Natural killer cell treated with Interleukin-12 subunit alpha and Interleukin-12 subunit beta and Interleukin-15 and Interleukin-18, amount 100 ng/mL, for 72 hours (primary cell): ENCODE measurements around the gene C1QB. TPM values are rescaled to one million over a fixed set of nuclear protein-coding genes. Genes with fewer than 3 reads are reported as not detected.
"Not testable (repeated sequence)": the region's sequence is repeated elsewhere in the genome, so short reads cannot be mapped to it uniquely, and the experiment has no call there.

ENCODE experiments used
- ATAC-seq, 2 donors: fragments of 150-1000 bp; cut with Tn5 transposase in 1 of 2; sonication (Bioruptor Pico), chemical (Tn5 transposase) in 1 of 2; 2 replicates each; pipeline ENCODE4 v1.10.0; 2021
- DNase-seq: peaks from one replicate; pipeline ENCODE4 v3.0.0; 2022; ENCODE audit warnings: low spot score
- H3K27ac Mint-ChIP-seq, 2 donors: 1 replicate in 1 of 2; 2 replicates in 1 of 2; pipeline ENCODE4 v1.8.0; 2022; ENCODE audit warnings: mixed read lengths in 2 of 2, mild to moderate bottlenecking in 1 of 2, moderate library complexity in 1 of 2
- H3K27me3 Mint-ChIP-seq, 2 donors: 1 replicate in 1 of 2; 2 replicates in 1 of 2; pipeline ENCODE4 v1.8.0; 2022; ENCODE audit warnings: mixed read lengths in 2 of 2
- H3K36me3 Mint-ChIP-seq: one replicate; pipeline ENCODE4 v1.8.0; 2022; ENCODE audit warnings: mixed read lengths
- H3K4me1 Mint-ChIP-seq, 2 donors: 1 replicate in 1 of 2; 2 replicates in 1 of 2; pipeline ENCODE4 v1.8.0; 2022; ENCODE audit warnings: low read depth in 2 of 2, mixed read lengths in 2 of 2, mild to moderate bottlenecking in 1 of 2
- H3K4me3 Mint-ChIP-seq: one replicate; pipeline ENCODE4 v1.8.0; 2022; ENCODE audit warnings: mixed read lengths
- H3K9me3 Mint-ChIP-seq: 2 replicates; pipeline ENCODE4 v1.8.0; 2022; ENCODE audit warnings: mixed read lengths
- total RNA-seq, 2 donors: library from RNA; stranded (reverse); gene quantifications; one replicate each; pipeline ENCODE4 v1.2.3, GENCODE V29; 2022

The C1QB gene
- total RNA-seq, 2 donors from 2014 or later: not detected

DNA sequence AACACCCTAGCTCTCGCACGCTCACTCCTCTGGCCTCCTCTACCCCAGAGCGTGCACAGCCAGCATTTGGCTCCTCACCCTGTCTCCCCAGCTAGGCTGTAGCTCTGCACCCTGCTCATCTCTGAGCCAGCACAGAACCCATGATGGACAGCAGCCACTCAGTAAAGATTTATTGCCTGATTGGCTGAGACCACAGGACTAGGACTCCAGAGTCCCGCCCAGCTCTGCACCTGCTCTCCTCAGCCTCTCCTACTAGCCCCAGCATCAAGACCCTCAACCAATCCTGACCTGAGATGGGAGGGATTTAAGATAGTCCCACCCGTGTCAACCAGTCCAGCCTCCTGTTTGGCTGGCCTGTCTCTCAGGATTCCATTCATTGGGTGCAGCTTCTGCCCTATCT is 9.3 kb downstream of the C1QB start:
- H3K36me3 Mint-ChIP-seq: no peaks in the 10 kb centered on the region
- ATAC-seq: peak; percentile 34 to 46

DNA sequence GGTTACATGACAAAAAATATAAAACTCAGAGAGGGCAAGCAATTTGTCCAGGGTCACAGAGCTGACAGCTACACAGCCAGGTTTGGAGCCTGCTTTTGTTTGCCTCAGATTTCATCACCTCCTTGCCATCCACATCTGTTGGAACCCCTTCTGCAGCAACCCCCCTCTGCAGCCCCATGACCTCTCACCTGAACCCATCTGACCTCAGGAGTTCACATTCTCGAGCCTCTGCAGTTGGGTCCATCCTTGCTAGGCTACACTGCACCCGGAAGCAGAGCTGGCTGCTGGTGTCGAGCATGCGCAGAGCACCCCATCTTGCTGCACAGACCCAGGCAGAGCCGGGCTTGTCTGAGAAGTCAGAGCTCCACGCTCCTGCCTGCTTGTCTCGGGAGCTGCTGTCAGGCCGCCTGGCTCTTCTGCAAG is 10.0 kb downstream of the C1QB start:
- peaks cover 13 to 39% of the 10 kb centered on the region in 2 donors for H3K27me3 Mint-ChIP-seq
- H3K4me1 Mint-ChIP-seq: no peaks in the 10 kb centered on the region
- no peaks in the 10 kb centered on the region for H3K9me3 Mint-ChIP-seq
- no peaks in the 10 kb centered on the region for H3K36me3 Mint-ChIP-seq
- DNase-seq: no peak
- no peak overlapping the region for H3K4me3 Mint-ChIP-seq
- peak in 1 of 2 donors; percentile 11 for ATAC-seq
- H3K27ac Mint-ChIP-seq: no peak overlapping the region

More for the DNA sequence above, 9.3 kb downstream of the C1QB start:
- Mint-ChIP-seq H3K27me3 (peaks cover 11 to 32% of the 10 kb centered on the region in 2 donors), H3K4me3 (no peak overlapping the region), H3K27ac (no peak overlapping the region), H3K4me1 (no peaks in the 10 kb centered on the region), H3K9me3 (no peaks in the 10 kb centered on the region)
- no peak for DNase-seq

DNA sequence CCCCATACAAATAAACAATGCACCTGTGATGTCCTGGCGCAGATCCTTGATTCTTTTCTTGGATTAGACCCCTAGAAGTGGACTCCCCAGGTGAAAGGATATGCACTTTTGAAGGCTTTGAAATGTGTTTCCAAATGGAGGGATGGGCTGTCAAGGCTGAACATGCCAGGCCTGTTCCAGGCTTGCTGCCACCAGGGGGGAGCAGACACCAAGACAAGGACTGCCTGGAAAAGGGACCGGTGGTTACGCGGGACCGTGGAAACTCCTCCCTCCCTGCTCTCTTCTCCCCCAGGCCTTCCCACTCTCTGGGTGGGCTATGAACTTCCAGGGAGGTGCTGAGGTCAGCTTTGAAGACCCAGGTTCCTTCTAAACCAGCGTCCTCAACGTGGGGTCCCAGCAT is 12.7 kb downstream of the C1QB start:
- no peaks in the 10 kb centered on the region for H3K9me3 Mint-ChIP-seq
- no peaks in the 10 kb centered on the region for H3K4me1 Mint-ChIP-seq
- H3K4me3 Mint-ChIP-seq: no peak overlapping the region
- H3K27me3 Mint-ChIP-seq: peaks cover 9 to 42% of the 10 kb centered on the region in 2 donors
- no peak for ATAC-seq
- no peaks in the 10 kb centered on the region for H3K36me3 Mint-ChIP-seq
- no peak for DNase-seq
- H3K27ac Mint-ChIP-seq: no peak overlapping the region

DNA sequence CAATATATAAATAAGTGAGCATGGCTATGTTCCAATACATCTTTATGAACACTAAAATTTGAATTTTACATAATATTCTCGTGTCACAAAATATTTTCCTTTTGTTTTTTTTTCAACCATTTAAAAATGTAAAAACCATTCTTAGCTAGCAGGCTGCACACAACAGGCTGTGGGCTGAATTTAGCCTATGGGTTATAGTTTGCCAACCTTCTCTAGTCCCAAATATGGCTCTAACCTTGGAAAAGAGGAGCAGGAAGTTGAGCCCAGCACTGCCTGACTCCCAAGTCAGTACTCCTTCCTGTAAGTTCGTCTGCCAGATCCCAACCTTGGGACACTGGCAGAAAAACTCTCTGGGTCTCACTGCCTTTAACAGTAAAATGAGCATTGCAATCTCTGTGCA is 13.4 kb downstream of the C1QB start:
- no peak overlapping the region for H3K4me3 Mint-ChIP-seq
- H3K27me3 Mint-ChIP-seq: peaks cover 9 to 42% of the 10 kb centered on the region in 2 donors
- H3K4me1 Mint-ChIP-seq: no peaks in the 10 kb centered on the region
- no peak for DNase-seq
- H3K9me3 Mint-ChIP-seq: no peaks in the 10 kb centered on the region
- H3K36me3 Mint-ChIP-seq: no peaks in the 10 kb centered on the region
- ATAC-seq: no peak
- H3K27ac Mint-ChIP-seq: no peak overlapping the region

DNA sequence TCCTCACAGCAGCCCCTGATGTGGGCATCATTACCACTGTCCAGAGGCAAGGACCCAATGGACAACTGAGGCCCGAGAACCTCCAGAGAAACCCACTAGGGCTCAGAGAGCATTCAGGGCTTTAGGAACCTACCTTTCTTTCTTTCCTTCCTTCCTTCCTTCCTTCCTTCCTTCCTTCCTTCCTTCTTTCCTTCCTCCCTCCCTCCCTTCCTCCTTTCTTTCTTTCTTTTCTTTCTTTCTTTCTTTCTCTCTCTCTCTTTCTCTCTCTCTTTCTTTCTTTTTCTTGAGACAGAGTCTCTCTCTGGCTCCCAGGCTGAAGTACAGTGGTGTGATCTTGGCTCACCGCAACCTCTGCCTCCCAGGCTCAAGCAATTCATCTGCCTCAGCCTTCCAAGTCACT is 15.8 kb downstream of the C1QB start:
- H3K27ac Mint-ChIP-seq, H3K4me1 Mint-ChIP-seq, H3K4me3 Mint-ChIP-seq, DNase-seq, H3K36me3 Mint-ChIP-seq, H3K9me3 Mint-ChIP-seq, ATAC-seq: not testable (repeated sequence)
- peaks cover 9 to 41% of the 10 kb centered on the region in 2 donors for H3K27me3 Mint-ChIP-seq

DNA sequence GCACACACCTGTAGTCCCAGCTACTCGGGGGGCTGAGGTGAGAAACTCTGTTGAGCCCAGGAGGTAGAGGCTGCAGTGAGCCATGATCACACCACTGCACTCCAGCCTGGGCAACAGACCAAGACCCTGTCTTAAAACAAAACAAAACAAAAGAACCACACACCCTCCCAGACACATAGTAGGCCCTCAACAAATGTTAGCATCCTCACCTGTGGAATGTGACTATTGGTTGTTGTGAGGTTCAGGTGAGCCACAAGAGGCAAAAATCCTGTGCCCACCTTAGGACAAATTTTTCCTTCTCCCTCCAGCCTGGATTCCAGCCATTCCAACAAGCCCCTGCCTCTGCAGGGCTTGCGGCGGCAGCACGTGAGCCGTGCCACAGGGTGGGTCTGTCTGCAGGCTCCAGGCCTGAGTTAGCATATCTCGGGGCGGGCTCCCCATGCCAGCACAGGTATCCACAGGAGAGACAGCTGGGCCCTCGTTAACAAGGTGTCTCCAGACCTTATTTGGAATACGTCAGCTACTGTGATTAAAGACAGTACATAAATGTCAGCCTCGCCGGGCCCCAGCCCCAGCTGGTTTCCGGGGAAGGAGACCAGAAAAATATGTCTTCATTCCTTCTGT is 17.4 kb downstream of the C1QB start:
- H3K27ac Mint-ChIP-seq: no peak overlapping the region
- no peaks in the 10 kb centered on the region for H3K9me3 Mint-ChIP-seq
- DNase-seq (no peak), ATAC-seq (no peak)
- no peaks in the 10 kb centered on the region for H3K36me3 Mint-ChIP-seq
- H3K27me3 Mint-ChIP-seq: peaks cover 14 to 40% of the 10 kb centered on the region in 2 donors
- no peaks in the 10 kb centered on the region for H3K4me1 Mint-ChIP-seq
- no peak overlapping the region for H3K4me3 Mint-ChIP-seq

DNA sequence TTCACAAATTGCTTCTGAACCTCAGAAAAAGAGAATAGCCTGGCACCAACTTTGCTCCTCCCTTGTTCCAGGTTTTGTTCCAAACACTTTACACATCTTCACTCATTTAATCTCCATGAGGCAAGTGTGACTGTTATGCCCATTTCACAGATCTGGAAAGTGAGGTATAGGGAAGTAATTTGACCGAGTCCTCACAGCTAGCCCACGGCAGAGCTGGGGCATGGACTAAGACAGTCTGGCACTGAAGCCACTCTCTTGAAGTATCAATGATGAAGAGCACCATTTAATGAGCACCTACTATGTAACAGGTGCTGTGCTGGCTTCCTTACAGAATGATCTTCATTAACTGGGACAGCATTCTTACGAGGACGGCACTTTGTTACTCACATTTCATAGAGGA is 19.0 kb downstream of the C1QB start:
- ATAC-seq: no peak
- no peaks in the 10 kb centered on the region for H3K9me3 Mint-ChIP-seq
- peaks cover 16 to 44% of the 10 kb centered on the region in 2 donors for H3K27me3 Mint-ChIP-seq

DNA sequence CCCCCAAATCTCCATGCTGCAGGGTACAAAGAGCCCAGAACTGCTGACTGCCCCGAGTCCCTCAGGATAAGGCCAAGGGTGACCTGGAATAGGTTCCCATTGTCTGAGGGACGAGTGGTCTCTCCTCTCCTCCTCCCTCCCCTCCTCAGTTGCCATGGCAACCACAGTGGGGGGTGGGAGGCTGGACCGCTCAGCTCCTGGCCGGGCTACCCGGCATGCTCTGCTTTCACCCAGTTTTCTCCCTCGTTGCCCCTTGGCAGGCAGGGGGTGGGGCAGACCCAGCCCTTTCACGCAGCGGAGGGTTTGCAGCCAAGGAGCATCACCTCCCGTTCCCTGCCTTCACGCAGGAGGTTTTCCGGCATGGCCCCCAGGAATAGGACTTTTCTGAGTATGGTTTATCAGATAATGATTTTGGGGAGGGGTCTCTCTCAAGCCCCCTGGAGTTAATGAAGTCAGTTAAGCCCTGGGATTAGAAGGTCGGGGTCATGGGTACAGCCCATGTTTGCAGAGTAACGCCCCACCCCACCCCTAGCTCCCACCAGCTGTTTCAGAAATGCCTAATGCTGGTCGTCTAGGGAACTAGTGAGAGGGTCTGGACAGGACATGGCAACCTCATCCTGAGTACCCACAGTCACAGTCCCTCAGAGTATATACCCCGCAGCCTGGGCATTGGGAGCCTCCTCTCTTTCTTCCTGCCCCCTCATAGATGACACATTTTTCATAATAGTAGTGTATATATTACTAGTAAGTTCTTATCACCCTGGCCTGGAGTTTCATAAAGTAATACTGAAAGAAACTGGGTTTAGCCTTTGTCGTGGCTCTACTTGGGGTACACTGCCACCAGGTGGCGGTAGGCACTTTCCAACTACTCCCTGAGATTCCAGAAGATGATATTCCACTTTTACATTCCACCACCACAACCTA is 20.7 kb downstream of the C1QB start:
- Mint-ChIP-seq H3K4me1 (no peaks in the 10 kb centered on the region), H3K27me3 (peaks cover 13 to 33% of the 10 kb centered on the region in 2 donors), H3K36me3 (no peaks in the 10 kb centered on the region), H3K27ac (no peak overlapping the region), H3K4me3 (no peak overlapping the region), H3K9me3 (no peaks in the 10 kb centered on the region)
- DNase-seq (peak; percentile 49), ATAC-seq (peak in 1 of 2 donors; percentile 79)

More for the DNA sequence above, 19.0 kb downstream of the C1QB start:
- no peak for DNase-seq
- Mint-ChIP-seq H3K36me3 (no peaks in the 10 kb centered on the region), H3K27ac (no peak overlapping the region), H3K4me1 (no peaks in the 10 kb centered on the region), H3K4me3 (no peak overlapping the region)

DNA sequence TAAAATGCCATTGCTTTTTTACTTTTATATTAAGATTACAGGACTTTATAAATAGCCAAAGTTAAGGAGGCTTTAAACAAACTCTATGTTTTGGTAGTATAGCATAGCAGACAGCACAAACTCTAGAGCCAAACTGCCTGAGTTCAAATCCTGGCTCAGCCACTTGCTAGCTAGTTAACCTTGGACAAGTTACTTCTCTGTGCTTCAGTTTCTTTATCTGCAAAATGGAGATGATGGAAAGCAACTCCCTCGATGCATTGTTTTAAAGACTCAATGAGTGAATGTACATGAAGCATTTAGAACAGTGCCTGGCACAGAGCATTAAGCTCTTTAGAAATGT is 21.3 kb downstream of the C1QB start:
- Mint-ChIP-seq H3K9me3 (no peaks in the 10 kb centered on the region), H3K36me3 (no peaks in the 10 kb centered on the region), H3K27me3 (peaks cover 13 to 26% of the 10 kb centered on the region in 2 donors), H3K4me1 (no peaks in the 10 kb centered on the region), H3K27ac (no peak overlapping the region), H3K4me3 (no peak overlapping the region)
- ATAC-seq (no peak), DNase-seq (no peak)

DNA sequence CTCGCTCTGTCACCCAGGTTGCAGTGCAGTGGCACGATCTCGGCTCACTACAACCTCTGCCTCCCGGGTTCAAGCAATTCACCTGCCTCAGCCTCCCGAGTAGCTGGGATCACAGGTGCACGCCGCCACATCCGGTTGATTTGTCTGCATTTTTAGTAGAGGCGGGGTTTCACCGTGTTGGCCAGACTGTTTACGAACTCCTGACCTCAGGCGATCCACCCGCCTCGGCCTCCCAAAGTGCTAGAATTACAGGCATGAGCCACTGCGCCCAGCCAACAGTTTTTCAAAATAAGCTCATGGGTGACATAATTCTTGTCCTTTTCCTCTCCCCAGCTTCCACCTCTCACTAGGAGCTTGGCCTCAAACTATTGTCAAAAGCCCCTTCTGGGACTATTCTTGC is 23.1 kb downstream of the C1QB start:
- not testable (repeated sequence) for H3K9me3 Mint-ChIP-seq, H3K4me1 Mint-ChIP-seq, DNase-seq, H3K27ac Mint-ChIP-seq, H3K36me3 Mint-ChIP-seq, H3K4me3 Mint-ChIP-seq, ATAC-seq
- peaks cover 13 to 20% of the 10 kb centered on the region in 2 donors for H3K27me3 Mint-ChIP-seq

DNA sequence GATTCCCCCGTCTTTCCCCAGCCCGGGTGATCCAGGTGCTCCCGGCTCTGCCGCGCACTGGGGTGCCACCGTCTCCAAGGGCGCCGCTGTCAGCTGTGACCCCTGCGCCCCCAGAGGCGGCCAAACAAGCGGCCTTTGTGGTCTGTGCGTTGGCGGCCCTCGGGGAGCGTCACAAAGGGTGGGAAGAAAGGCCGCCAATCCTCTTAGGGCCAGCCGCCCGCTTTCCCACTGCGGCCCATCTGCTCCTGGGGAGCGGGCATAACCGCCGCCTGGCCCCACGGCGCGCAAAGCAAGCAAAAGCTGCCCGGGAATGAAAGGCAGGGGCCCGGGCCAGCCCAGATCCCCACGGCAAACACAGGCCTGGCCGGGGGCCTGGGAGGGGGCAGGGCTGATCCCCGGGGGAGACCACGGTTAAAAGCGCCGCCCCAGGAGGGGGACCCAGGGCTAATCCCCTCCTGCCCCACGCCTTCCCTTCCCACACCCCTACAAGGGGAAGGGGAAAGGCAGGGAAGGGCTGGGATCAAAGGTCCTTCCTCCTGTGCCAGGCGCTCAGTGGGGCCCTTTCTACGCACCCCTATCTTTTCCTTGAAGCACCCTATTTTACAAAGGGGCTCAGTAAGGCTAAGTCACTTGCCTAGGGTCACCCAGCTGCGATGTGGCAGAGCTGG is 24.0 kb downstream of the C1QB start:
- DNase-seq (no peak), ATAC-seq (no peak)
- H3K36me3 Mint-ChIP-seq: no peaks in the 10 kb centered on the region
- no peak overlapping the region for H3K27ac Mint-ChIP-seq
- H3K4me1 Mint-ChIP-seq: no peaks in the 10 kb centered on the region
- no peak overlapping the region for H3K4me3 Mint-ChIP-seq
- H3K9me3 Mint-ChIP-seq: no peaks in the 10 kb centered on the region
- H3K27me3 Mint-ChIP-seq: peaks cover 11 to 20% of the 10 kb centered on the region in 2 donors

DNA sequence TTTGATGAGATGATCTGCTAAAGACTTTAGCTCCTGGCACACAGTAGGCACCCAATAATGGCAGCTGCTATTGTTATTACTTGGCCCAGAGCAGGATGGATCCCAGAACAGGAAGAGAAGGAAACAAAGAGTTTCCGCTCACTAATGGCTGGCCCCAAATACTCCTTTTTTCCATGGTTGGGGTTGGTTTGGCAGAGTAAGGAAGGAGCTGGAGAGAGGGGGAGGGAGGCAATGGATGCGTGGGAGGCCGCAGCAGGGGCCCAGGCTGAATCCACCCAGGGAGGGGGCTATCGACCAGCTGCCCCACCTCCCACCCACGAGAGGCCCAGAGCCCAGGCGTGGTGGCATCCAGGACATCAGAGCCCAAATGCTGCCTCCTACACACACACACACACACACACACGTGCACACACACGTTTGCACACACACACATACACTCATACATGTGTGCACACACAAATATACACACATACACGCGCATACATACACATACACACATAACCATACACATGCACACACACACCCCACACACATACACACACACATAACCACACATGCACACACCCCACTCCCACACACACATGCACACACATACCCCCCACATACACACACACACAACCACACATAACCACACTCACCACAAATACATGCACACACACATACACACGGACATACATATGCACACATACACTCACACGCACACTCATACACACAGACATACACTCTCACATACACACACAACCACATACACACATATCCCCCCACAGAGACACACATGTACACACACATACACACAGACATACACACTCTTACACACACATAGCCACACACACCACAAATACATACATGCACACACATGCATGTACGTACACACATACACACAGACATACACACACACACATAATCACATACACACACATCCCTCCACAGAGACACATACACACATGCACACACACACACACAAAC is 25.2 kb downstream of the C1QB start:
- Mint-ChIP-seq H3K4me3 (no peak overlapping the region), H3K9me3 (no peaks in the 10 kb centered on the region), H3K4me1 (no peaks in the 10 kb centered on the region), H3K27me3 (peaks cover 8 to 14% of the 10 kb centered on the region in 2 donors), H3K36me3 (no peaks in the 10 kb centered on the region), H3K27ac (no peak overlapping the region)
- ATAC-seq (no peak), DNase-seq (no peak)

DNA sequence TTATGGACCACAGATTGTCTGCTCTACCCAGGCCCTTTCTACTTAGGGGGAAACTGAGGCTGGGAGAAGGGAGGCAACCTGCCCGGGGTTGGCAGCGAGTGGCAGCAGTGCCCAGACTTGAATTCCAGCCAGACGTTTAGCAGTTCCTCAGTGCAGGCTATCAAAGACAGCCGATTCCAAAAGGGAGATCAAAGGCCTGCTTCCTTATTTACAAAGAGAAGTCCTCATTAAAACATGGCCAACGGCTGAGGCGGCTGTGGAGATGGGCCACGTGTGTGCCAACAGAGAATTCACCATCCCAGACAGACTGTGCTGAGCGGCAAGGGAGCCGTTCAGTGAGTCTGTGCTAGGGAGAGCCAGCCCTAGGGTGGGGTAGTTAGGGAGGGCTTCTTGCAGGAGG is 27.7 kb downstream of the C1QB start:
- no peak for ATAC-seq
- H3K4me3 Mint-ChIP-seq: no peak overlapping the region
- H3K27me3 Mint-ChIP-seq: peaks cover 1 to 11% of the 10 kb centered on the region in 2 donors
- DNase-seq: no peak
- no peaks in the 10 kb centered on the region for H3K36me3 Mint-ChIP-seq
- H3K27ac Mint-ChIP-seq: no peak overlapping the region
- H3K4me1 Mint-ChIP-seq: no peaks in the 10 kb centered on the region
- no peaks in the 10 kb centered on the region for H3K9me3 Mint-ChIP-seq
